ENCODE results near the gene SCML1.

DNA sequence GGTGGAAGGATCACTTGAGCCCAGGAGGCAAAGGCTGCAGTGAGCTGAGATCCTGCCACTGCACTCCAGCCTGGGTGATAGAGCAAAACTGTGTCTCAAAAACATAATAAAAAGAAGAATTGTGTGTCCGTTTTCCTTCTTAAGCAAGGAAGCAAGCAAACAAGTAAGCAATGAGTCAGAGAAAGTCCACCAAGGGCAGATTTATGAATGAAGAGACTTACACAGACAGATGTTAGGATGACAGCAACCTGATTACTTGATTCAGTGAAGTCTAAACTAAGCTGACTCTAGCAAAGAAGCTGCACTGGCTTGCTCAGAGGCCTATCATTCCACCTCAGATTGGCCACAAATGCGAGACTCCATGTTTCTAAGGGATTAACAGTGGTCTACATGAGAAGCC lies 34.1 kb upstream of the SCML1 start:
- TF ChIP-seq EP300 (IDR thresholded peaks at IDR 0.05; ENCODE audit: low read length) (no peak), CHD4 (IDR thresholded peaks at IDR 0.05; ENCODE audit: insufficient read depth, insufficient replicate concordance, low read depth, low read length, poor library complexity, severe bottlenecking) (no peak), RCOR1 (IDR thresholded peaks at IDR 0.05; ENCODE audit: borderline replicate concordance in 1 of 2, low read depth in 2 of 2, low read length in 2 of 2) (no peak), SP1 (CRISPR knock-in tag; IDR thresholded peaks at IDR 0.05) (no peak), ELF1 (tag; IDR thresholded peaks at IDR 0.05) (no peak)

All from K562 (cell line).